DOHH2 (cell line): Measurements from ENCODE around the gene NKD1.

Experiments
- H3F3A ChIP-seq: fragments of 200-600 bp; sonication (generic), shearing (Covaris generic); 2 replicates; pipeline ENCODE4 v1.6.0; 2016; ENCODE audit warnings: antibody characterized with exemption, mild to moderate bottlenecking; ENCODE audit not compliant: control insufficient read depth, insufficient read depth
- H3K27ac ChIP-seq: fragments of 200-600 bp; sonication (generic); 2 replicates; pipeline ENCODE4 v1.5.1; 2014; ENCODE audit warnings: low read depth, mild to moderate bottlenecking, low read length, moderate library complexity
- H3K27me3 ChIP-seq: fragments of 200-600 bp; sonication (generic); 2 replicates; pipeline ENCODE4 v1.6.1; 2014; ENCODE audit warnings: mild to moderate bottlenecking, low read length, mixed read lengths; ENCODE audit not compliant: control insufficient read depth
- H3K36me3 ChIP-seq: fragments of 200-600 bp; sonication (generic); 2 replicates; pipeline ENCODE4 v1.6.1; 2014; ENCODE audit warnings: mild to moderate bottlenecking, low read length, moderate library complexity, mixed read lengths; ENCODE audit not compliant: control insufficient read depth
- H3K4me1 ChIP-seq: fragments of 200-600 bp; sonication (generic); 2 replicates; pipeline ENCODE4 v1.6.1; 2014; ENCODE audit warnings: mild to moderate bottlenecking, low read length, mixed read lengths; ENCODE audit not compliant: control insufficient read depth
- H3K4me2 ChIP-seq: fragments of 200-600 bp; sonication (generic); 2 replicates; pipeline ENCODE4 v1.6.0; 2014; ENCODE audit warnings: mild to moderate bottlenecking, low read length, moderate library complexity
- H3K4me3 ChIP-seq: fragments of 200-600 bp; sonication (generic); 2 replicates; pipeline ENCODE4 v1.5.1; 2014; ENCODE audit warnings: mild to moderate bottlenecking, low read length, mixed read lengths
- H3K79me2 ChIP-seq: fragments of 200-600 bp; sonication (generic); 2 replicates; pipeline ENCODE4 v1.6.1; 2014; ENCODE audit warnings: mild to moderate bottlenecking, low read length, mixed read lengths; ENCODE audit not compliant: control insufficient read depth
- H3K9me2 ChIP-seq: fragments of 200-600 bp; sonication (generic); replicated peaks from 2 replicates; pipeline ENCODE4 v1.6.1; 2014; ENCODE audit warnings: mild to moderate bottlenecking, low read length, mixed read lengths; ENCODE audit not compliant: control insufficient read depth
- H3K9me3 ChIP-seq: fragments of 200-600 bp; sonication (generic); 2 replicates; pipeline ENCODE4 v1.6.1; 2014; ENCODE audit warnings: antibody characterized with exemption, low read length, mixed read lengths; ENCODE audit not compliant: control insufficient read depth, insufficient read depth
- H4K20me1 ChIP-seq: fragments of 200-600 bp; sonication (generic); 2 replicates; pipeline ENCODE4 v1.6.0; 2014; ENCODE audit warnings: low read depth, mild to moderate bottlenecking, antibody characterized with exemption, low read length, moderate library complexity; ENCODE audit not compliant: control insufficient read depth, insufficient read depth
- CTCF ChIP-seq: fragments of 200-600 bp; sonication (generic); IDR thresholded peaks from one replicate; pipeline ENCODE4 v1.5.1; 2014; ENCODE audit warnings: antibody characterized with exemption, mild to moderate bottlenecking, low read depth, low read length; ENCODE audit not compliant: poor library complexity, severe bottlenecking
- EZH2phosphoT487 ChIP-seq: fragments of 200-600 bp; sonication (generic); IDR thresholded peaks from 2 replicates; pipeline ENCODE4 v1.6.1; 2017; ENCODE audit warnings: borderline replicate concordance, mild to moderate bottlenecking, antibody characterized with exemption, low read length, moderate library complexity, mixed read lengths

The NKD1 gene

GRCh38 chr16:50659806-50660205 lies 111.6 kb downstream of the NKD1 start:
- H3K9me3 ChIP-seq = no peaks in the 10 kb centered on the region
- no peaks in the 10 kb centered on the region for H3F3A ChIP-seq
- H3K9me2 ChIP-seq = no peaks in the 10 kb centered on the region
- H3K27me3 ChIP-seq = no peaks in the 10 kb centered on the region
- H3K27ac ChIP-seq = no peak overlapping the region
- TF ChIP-seq EZH2phosphoT487 = no peak
- no peak for TF ChIP-seq CTCF
- H3K4me2 ChIP-seq = no peak overlapping the region
- no peaks in the 10 kb centered on the region for H4K20me1 ChIP-seq
- H3K36me3 ChIP-seq = no peaks in the 10 kb centered on the region
- no peaks in the 10 kb centered on the region for H3K4me1 ChIP-seq
- no peak overlapping the region for H3K4me3 ChIP-seq
- no peaks in the 10 kb centered on the region for H3K79me2 ChIP-seq

- H3K4me3 ChIP-seq = no peak overlapping the region
- no peaks in the 10 kb centered on the region for H3K36me3 ChIP-seq
- H3F3A ChIP-seq = no peaks in the 10 kb centered on the region
- H4K20me1 ChIP-seq = no peaks in the 10 kb centered on the region
- H3K9me2 ChIP-seq = no peaks in the 10 kb centered on the region
- no peak overlapping the region for H3K27ac ChIP-seq
- H3K9me3 ChIP-seq = no peaks in the 10 kb centered on the region
- TF ChIP-seq EZH2phosphoT487 = no peak
- TF ChIP-seq CTCF = no peak
- H3K4me1 ChIP-seq = no peaks in the 10 kb centered on the region
- no peaks in the 10 kb centered on the region for H3K79me2 ChIP-seq
- no peaks in the 10 kb centered on the region for H3K27me3 ChIP-seq
- no peak overlapping the region for H3K4me2 ChIP-seq
Measured at GRCh38 chr16:50662306-50662940, 114.2 kb downstream of the NKD1 start.

- Histone ChIP-seq H3K4me3 (no peak overlapping the region), H4K20me1 (no peaks in the 10 kb centered on the region), H3K36me3 (no peaks in the 10 kb centered on the region), H3K27ac (no peak overlapping the region), H3F3A (no peaks in the 10 kb centered on the region), H3K9me3 (no peaks in the 10 kb centered on the region), H3K9me2 (no peaks in the 10 kb centered on the region), H3K27me3 (no peaks in the 10 kb centered on the region), H3K79me2 (no peaks in the 10 kb centered on the region), H3K4me1 (no peaks in the 10 kb centered on the region), H3K4me2 (no peak overlapping the region)
- TF ChIP-seq EZH2phosphoT487 (no peak), CTCF (no peak)
Measured at GRCh38 chr16:50664270-50664669, 116.1 kb downstream of the NKD1 start.
